ENCODE measurements around the gene ZCCHC24.

The ZCCHC24 gene

DNA sequence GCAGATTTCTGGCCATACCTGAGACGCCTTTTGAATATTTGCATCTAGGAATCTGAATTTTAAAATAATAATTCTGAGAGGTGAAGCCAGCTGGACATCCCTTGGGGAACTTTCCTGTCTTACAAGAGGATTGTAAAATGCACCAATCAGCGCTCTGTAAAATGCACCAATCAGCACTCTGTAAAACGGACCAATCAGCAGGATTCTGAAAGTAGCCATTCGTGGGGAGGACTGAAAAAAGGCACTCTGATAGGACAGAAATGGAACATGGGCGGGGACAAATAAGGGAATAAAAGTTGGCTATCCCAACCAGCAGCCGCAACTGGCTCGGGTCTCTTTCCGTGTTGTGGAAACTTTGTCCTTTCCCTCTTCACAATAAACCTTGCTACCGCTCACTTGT lies 88.2 kb downstream of the ZCCHC24 start:
- DNase-seq = no peak

DNA sequence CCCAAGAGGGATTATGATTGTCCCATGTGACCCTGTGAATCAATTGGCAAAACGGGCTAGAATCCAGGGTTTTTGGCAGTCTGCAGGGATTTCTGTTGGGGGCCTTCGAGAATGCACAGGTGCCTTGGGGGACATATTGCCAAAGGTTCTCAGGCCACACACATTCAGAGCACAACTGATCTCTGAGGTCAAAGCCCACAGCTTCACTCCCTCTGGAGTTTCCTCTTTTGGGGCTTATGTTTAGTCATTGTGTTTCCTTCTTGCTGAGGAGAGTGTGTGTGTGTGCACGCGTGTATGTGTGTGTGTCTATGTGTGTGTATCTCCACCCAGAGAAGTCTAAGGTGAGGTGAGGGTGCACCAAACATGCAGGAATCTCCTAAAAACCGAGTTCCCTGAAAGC lies 89.3 kb downstream of the ZCCHC24 start:
- DNase-seq = no peak

GRCh38 chr10:79355420-79356017 lies 89.9 kb downstream of the ZCCHC24 start:
- no peak for DNase-seq

GRCh38 chr10:79354615-79355014 lies 90.8 kb downstream of the ZCCHC24 start:
- DNase-seq = no peak

DNA sequence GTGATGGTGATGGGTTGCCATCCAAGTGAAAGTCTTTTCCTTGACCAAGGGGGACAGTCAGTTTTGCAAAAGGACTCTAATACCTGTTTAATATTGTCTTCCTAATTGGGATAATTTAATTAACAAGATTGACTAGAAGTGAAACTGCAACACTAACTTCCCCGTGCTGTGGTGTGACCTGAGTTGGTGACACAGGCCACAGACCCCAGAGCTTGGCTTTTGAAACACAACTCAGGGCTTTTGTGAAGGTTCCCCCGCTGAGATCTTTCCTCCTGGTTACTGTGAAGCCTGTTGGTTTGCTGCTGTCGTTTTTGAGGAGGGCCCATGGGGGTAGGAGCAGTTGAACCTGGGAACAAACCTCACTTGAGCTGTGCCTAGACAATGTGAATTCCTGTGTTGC lies 91.3 kb downstream of the ZCCHC24 start:
- no peak for DNase-seq

DNA sequence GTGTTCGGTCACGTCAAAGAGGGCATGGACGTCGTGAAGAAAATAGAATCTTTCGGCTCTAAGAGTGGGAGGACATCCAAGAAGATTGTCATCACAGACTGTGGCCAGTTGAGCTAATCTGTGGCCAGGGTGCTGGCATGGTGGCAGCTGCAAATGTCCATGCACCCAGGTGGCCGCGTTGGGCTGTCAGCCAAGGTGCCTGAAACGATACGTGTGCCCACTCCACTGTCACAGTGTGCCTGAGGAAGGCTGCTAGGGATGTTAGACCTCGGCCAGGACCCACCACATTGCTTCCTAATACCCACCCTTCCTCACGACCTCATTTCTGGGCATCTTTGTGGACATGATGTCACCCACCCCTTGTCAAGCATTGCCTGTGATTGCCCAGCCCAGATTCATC lies 91.7 kb downstream of the ZCCHC24 start:
- DNase-seq = no peak

DNA sequence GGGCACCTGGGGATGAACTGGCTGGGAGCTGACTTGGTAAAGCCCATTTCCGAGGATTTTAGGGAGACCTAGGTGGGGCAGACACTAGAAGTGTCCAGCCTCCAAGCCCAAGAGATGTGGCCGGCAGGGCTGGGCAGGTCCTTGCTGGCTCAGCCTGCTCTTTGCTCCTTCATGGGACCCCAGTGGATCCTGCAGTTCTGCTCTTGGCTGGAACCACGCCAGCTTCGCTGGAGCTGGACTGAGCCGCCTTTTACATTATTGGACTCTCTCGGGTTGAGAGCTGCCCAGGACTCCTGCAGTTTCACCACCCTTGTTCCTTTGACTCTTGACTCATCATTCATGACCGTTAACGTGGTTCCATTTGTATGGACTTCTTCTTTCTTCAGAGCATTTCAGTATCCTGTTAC lies 92.4 kb downstream of the ZCCHC24 start:
- DNase-seq = no peak

DNA sequence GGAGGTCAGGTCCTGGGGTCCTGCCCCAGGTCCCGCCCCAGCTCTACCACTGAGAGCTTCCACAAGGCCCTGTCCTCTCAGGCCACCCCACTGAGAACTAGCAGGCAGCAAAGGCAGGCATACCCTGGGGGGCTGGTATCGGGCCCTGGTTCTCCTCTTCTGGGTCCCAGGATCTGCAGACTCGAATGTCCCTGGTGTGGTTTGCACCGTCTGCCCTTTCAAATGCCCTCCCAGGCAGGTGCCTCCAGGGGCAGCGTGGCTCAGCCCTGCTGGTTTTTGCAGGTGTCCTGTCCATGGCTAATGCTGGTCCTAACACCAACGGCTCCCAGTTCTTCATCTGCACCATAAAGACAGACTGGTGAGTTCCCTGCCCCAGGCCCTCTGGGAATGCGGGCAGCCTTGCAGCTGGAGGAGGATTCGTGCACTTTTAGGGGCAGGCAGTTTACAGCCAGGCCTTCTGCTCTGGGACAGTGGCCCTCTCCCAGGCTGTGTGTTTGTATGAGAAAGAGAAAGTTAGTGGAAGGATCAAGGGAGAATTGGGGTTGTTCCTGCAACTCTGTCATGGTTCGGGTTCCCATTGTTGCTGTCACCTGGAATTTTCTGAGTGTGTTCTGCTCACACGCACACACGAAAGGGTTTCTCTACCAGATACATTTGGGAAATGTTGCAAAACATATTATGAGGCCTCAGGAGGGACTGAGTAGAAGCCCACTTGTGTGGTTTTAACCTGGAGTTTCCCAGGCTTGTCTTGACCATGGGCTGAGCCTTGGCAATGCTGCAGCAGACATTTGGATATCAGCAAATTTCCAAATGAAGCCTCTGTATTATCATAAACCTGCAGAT lies 93.2 kb downstream of the ZCCHC24 start:
- no peak for DNase-seq

DNA sequence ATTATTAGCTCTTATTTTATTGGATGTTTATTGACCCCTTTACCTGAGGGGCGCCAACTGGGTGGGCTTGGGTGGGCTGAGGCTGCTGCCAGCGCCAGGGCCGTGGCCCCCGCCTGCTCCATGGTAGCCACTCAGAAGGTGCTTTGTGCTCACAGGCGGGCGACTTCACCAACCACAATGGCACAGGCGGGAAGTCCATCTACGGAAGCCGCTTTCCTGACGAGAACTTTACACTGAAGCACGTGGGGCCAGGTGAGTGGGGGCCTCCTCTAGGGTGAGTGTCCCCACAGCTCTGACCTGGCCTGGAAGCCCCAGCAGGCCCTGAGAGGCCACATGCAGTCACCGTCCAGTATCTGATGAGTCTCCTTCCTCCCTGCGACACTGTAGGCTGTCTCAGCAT lies 94.1 kb downstream of the ZCCHC24 start:
- DNase-seq = no peak

DNA sequence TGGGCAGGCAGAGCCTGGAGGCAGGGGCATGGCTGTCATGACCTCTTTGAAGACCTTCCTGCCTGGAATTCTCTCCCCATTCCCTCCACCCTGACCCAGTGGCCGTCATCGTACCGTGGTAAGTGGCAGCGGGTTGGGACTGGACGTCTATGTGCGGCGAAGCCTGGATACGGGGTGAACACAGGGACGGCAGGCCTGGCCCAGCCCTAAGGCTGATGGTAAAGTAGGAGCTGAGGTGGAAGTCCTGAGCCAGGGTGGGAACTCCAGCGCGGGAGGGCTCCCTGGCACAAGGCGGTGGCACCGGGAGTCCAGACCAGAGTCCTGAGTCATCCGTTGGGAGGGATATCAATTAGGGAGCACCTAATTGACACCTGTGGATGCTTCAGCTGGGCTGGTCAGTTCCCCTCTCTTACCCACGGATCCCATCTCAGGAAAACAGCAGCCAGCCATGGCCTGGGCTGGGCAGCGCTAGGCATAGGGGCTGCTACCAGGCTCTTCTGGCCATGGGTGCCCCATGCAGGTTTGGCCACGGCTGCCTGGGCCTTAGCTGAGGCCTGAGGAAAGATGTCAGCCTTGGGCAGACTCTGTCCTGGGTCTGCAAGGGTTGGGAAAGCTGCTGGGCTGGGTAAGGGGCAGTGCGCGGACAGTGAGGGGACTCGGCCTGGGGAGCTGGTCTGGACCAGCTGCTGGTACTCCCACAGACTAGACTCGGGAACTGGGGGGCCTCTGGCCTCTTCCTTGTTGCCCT lies 94.8 kb downstream of the ZCCHC24 start:
- DNase-seq = no peak

DNA sequence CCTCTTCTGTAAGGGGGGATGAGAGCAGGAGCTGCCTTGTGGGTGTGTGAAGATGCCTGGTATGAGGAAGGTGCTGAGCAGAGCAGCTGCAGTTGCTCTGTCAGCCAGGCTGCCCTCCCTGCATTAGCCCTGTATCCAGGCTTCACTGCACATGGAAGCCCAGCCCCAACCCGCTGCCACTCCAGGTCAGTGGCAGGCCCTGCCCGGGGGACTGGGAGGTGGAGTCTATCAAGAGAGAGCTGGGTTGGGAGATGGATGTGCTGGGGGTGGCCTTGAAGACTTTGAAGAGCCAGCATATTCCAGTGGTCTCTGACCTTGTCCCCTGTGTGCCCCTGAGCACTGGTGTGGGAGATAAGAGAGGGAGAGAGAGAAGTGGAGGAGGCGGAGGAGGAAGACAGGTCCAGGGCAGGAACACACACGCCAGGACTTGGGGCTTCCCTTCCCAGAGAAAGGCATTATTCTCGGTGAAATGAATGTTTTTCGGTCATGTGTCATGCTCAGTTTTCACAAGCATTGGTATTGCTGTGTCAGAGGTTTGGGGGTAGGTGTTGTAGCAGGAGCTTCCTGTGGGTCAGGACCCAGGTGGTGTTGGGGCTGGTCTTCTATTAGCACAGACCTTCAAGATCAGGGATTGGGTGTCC lies 95.5 kb downstream of the ZCCHC24 start:
- DNase-seq = no peak

DNA sequence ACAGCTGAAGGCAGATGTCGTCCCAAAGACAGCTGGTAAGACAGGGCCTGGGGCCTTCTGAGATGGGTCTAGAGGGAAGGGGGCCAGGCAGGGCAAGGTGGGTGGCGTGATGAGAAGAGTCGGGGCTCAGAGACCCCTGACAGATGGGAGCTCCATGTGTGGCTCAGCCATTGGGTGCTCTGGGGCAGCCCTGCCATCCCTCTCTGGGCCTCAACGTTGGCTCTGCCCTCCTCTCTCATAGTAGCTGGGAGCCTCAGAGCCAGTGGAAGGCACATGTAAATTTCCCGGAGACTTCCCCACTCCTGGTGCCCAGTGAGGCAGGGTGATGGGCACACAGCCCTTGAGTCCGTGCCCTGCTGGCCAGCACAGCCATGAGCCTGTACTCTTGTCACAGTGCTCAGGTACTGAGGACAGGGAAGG lies 96.3 kb downstream of the ZCCHC24 start:
- DNase-seq = no peak

- DNase-seq = no peak
Measured at GRCh38 chr10:79348640-79348988, 96.8 kb downstream of the ZCCHC24 start.

GRCh38 chr10:79347894-79348639 lies 97.4 kb downstream of the ZCCHC24 start:
- peak; percentile 66 for DNase-seq

GRCh38 chr10:79347226-79347893 lies 98.1 kb downstream of the ZCCHC24 start, which contains the start of gene PPIF:
Gene PPIF, plus strand, starts transcription at chr10:79347469. Its CDS starts 80 bp downstream, at chr10:79347549.
- DNase-seq = peak; percentile 90

GRCh38 chr10:79346388-79347225 lies 98.8 kb downstream of the ZCCHC24 start:
- no peak for DNase-seq

GRCh38 chr10:79346012-79346340 lies 99.4 kb downstream of the ZCCHC24 start:
- DNase-seq = no peak

DNA sequence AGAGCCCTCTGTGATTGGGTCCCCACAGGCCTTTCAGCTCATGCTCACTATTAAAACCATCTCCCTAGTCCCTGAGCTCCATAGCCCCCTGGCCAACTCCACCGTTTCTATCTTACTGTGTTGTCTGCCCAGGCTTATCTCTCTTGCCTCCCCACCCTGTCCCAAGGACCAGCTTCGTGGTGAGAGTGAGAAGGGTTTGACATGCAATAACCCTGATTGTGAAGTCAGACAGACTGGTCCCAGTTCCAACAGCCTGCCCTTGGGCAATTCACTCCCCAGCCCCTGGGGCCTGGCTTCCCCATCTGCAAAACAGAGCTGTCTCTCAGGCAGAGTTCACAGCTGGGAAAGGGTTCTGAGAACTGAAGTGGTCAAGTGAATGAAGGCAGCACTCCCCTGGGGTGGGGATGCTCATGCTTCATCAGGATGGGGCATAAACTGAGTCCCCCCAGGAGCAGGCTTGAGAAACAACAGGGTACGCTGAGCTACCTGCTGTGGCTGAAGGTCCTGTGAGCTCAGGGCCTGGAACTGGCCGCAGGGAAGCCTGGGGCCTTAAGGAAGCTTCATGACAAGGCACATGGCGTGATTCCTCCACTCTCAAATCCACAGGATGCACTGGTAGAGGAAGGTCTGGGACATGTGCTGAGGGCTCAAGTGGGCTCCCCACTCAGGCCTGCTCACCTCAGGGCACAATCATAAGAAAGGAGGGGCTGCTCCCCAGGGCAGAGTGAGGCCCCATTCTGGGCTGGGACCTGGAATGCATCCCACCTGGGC lies 100.0 kb downstream of the ZCCHC24 start:
- no peak for DNase-seq

GRCh38 chr10:79344502-79345195 lies 100.8 kb downstream of the ZCCHC24 start:
- no peak for DNase-seq
